ENCODE data around the gene BAG5.

BAG5 gene

GRCh38 chr14:103551338-103551762, 11.1 kb downstream of the BAG5 start:
- TF ChIP-seq CTCF (IDR thresholded peaks at IDR 0.05): no peak
- Histone ChIP-seq H3K4me1 (ENCODE audit: control insufficient read depth in 1 of 2, insufficient read depth in 1 of 2, low read depth in 1 of 2, low read length in 1 of 2) (no peaks in the 10 kb centered on the region), H3K36me3 (no peaks in the 10 kb centered on the region), H3K27ac (no peak overlapping the region), H3K27me3 (no peaks in the 10 kb centered on the region), H3K4me3 (ENCODE audit: low read depth in 1 of 2, low read length in 1 of 2) (no peak overlapping the region), H3K9me3 (no peaks in the 10 kb centered on the region)

GRCh38 chr14:103550451-103551337, 11.8 kb downstream of the BAG5 start:
- Histone ChIP-seq H3K4me3 (ENCODE audit: low read depth in 1 of 2, low read length in 1 of 2) (no peak overlapping the region), H3K27ac (no peak overlapping the region)
- TF ChIP-seq CTCF (IDR thresholded peaks at IDR 0.05): no peak

GRCh38 chr14:103549361-103550311, 12.8 kb downstream of the BAG5 start:
- no peak for TF ChIP-seq CTCF (IDR thresholded peaks at IDR 0.05)
- Histone ChIP-seq H3K36me3 (no peaks in the 10 kb centered on the region), H3K9me3 (no peaks in the 10 kb centered on the region), H3K27ac (no peak overlapping the region), H3K4me3 (ENCODE audit: low read depth in 1 of 2, low read length in 1 of 2) (no peak overlapping the region), H3K27me3 (no peaks in the 10 kb centered on the region), H3K4me1 (ENCODE audit: control insufficient read depth in 1 of 2, insufficient read depth in 1 of 2, low read depth in 1 of 2, low read length in 1 of 2) (no peaks in the 10 kb centered on the region)

More at GRCh38 chr14:103550451-103551337, 11.8 kb downstream of the BAG5 start:
- Histone ChIP-seq H3K9me3 (no peaks in the 10 kb centered on the region), H3K36me3 (no peaks in the 10 kb centered on the region), H3K27me3 (no peaks in the 10 kb centered on the region), H3K4me1 (ENCODE audit: control insufficient read depth in 1 of 2, insufficient read depth in 1 of 2, low read depth in 1 of 2, low read length in 1 of 2) (no peaks in the 10 kb centered on the region)

GRCh38 chr14:103548463-103549351, 13.8 kb downstream of the BAG5 start:
- Histone ChIP-seq H3K4me3 (ENCODE audit: low read depth in 1 of 2, low read length in 1 of 2) (no peak overlapping the region), H3K27me3 (no peaks in the 10 kb centered on the region), H3K36me3 (no peaks in the 10 kb centered on the region), H3K9me3 (no peaks in the 10 kb centered on the region), H3K4me1 (ENCODE audit: control insufficient read depth in 1 of 2, insufficient read depth in 1 of 2, low read depth in 1 of 2, low read length in 1 of 2) (no peaks in the 10 kb centered on the region), H3K27ac (no peak overlapping the region)
- no peak for TF ChIP-seq CTCF (IDR thresholded peaks at IDR 0.05)

GRCh38 chr14:103547941-103548462, 14.5 kb downstream of the BAG5 start:
- H3K36me3 ChIP-seq: no peaks in the 10 kb centered on the region
- TF ChIP-seq CTCF (IDR thresholded peaks at IDR 0.05): no peak
- no peak overlapping the region for H3K4me3 ChIP-seq (ENCODE audit: low read depth in 1 of 2, low read length in 1 of 2)
- no peak overlapping the region for H3K27ac ChIP-seq
- H3K9me3 ChIP-seq: no peaks in the 10 kb centered on the region
- H3K4me1 ChIP-seq (ENCODE audit: control insufficient read depth in 1 of 2, insufficient read depth in 1 of 2, low read depth in 1 of 2, low read length in 1 of 2): no peaks in the 10 kb centered on the region
- H3K27me3 ChIP-seq: no peaks in the 10 kb centered on the region

Data from neutrophil (primary cell).